Hepatocyte (in vitro differentiated cells): ENCODE measurements around the gene POU2F2. TPM values are rescaled to one million over a fixed set of nuclear protein-coding genes. Genes with fewer than 3 reads are reported as not detected.

Experiments used
- DNase-seq: peaks from one replicate; pipeline ENCODE4 v3.0.0-alpha.2; 2016; ENCODE audit warnings: low spot score
- H2AFZ ChIP-seq: fragments of 200-600 bp; sonication (generic); 2 replicates; pipeline ENCODE4 v1.6.0; 2016; ENCODE audit warnings: antibody characterized with exemption, mild to moderate bottlenecking
- H3K27ac ChIP-seq: fragments of 200-600 bp; sonication (generic); 2 replicates; pipeline ENCODE4 v1.5.1; 2016; ENCODE audit warnings: mild to moderate bottlenecking
- H3K27me3 ChIP-seq: fragments of 200-600 bp; sonication (generic); 2 replicates; pipeline ENCODE4 v1.6.1; 2016
- H3K36me3 ChIP-seq: fragments of 200-600 bp; sonication (generic); replicated peaks from 2 replicates; pipeline ENCODE4 v1.5.1; 2016; ENCODE audit warnings: low read depth; ENCODE audit not compliant: insufficient read depth
- H3K4me1 ChIP-seq: fragments of 200-600 bp; sonication (generic); 2 replicates; pipeline ENCODE4 v1.5.1; 2016; ENCODE audit warnings: mild to moderate bottlenecking, moderate library complexity; ENCODE audit not compliant: insufficient read depth
- H3K4me2 ChIP-seq: fragments of 200-600 bp; sonication (generic); 2 replicates; pipeline ENCODE4 v1.6.0; 2016
- H3K4me3 ChIP-seq: fragments of 200-600 bp; sonication (generic); 2 replicates; pipeline ENCODE4 v1.5.1; 2016; ENCODE audit warnings: mild to moderate bottlenecking
- H3K79me2 ChIP-seq: fragments of 200-600 bp; sonication (generic); 2 replicates; pipeline ENCODE4 v1.6.0; 2017; ENCODE audit warnings: mild to moderate bottlenecking
- H3K9me2 ChIP-seq: fragments of 200-600 bp; sonication (generic); replicated peaks from 2 replicates; pipeline ENCODE4 v1.6.0; 2017; ENCODE audit warnings: mild to moderate bottlenecking; ENCODE audit not compliant: insufficient read depth
- H3K9me3 ChIP-seq: fragments of 200-600 bp; sonication (generic); 2 replicates; pipeline ENCODE4 v1.5.1; 2016; ENCODE audit warnings: low read depth, mild to moderate bottlenecking
- H4K20me1 ChIP-seq: fragments of 200-600 bp; sonication (generic); 2 replicates; pipeline ENCODE4 v1.6.0; 2016; ENCODE audit warnings: mild to moderate bottlenecking; ENCODE audit not compliant: insufficient read depth, poor library complexity, severe bottlenecking
- CTCF ChIP-seq: fragments of 200-600 bp; sonication (generic); IDR thresholded peaks from 2 replicates; pipeline ENCODE4 v1.5.1; 2016; ENCODE audit warnings: antibody characterized with exemption, mild to moderate bottlenecking; ENCODE audit not compliant: poor library complexity
- EZH2 ChIP-seq: fragments of 200-600 bp; sonication (generic); IDR thresholded peaks from 2 replicates; pipeline ENCODE4 v1.6.1; 2016; ENCODE audit warnings: antibody characterized with exemption, mild to moderate bottlenecking, borderline replicate concordance
- EZH2phosphoT487 ChIP-seq: fragments of 200-600 bp; sonication (generic); IDR thresholded peaks from one replicate; pipeline ENCODE4 v1.6.1; 2018; ENCODE audit warnings: antibody characterized with exemption, mild to moderate bottlenecking, low read depth, moderate library complexity; ENCODE audit not compliant: unreplicated experiment, severe bottlenecking
- whole genome bisulfite sequencing: methylation state at CpG from one replicate; pipeline ENCODE4 v1.1.6; 2016; ENCODE audit warnings: low lambda C conversion rate; ENCODE audit errors: missing lambda C conversion rate; 5-methylcytosine and 5-hydroxymethylcytosine counted together
- polyA plus RNA-seq: library from polyadenylated mRNA; unstranded; fragments of >200 nt; fragmentation: Nextera tagmentation; extraction: Ambion mirVana; gene quantifications from 2 replicates; pipeline ENCODE4 v1.2.1, GENCODE V29; 2016
- total RNA-seq: library from RNA; depleted of rRNA; stranded (reverse); fragments of >200 nt; gene quantifications from 2 replicates; pipeline ENCODE4 v1.2.3, GENCODE V29; 2014

Gene POU2F2
- total and polyA plus RNA-seq, 2 experiments from 2014 or later: 0.15 TPM; not detected in 1

- no peaks in the 10 kb centered on the region for H3K9me3 ChIP-seq
- no peak for TF ChIP-seq EZH2phosphoT487
- no peak for TF ChIP-seq EZH2
- no peak for TF ChIP-seq CTCF
- no peak overlapping the region for H3K4me3 ChIP-seq
- H3K27ac ChIP-seq: no peak overlapping the region
- H3K9me2 ChIP-seq: no peaks in the 10 kb centered on the region
- no peaks in the 10 kb centered on the region for H3K4me1 ChIP-seq
- H2AFZ ChIP-seq: no peak overlapping the region
- H3K4me2 ChIP-seq: no peak overlapping the region
- DNase-seq: no peak
- WGBS: 69% methylated on average over 5 of the region's 8 CpGs
- no peaks in the 10 kb centered on the region for H3K36me3 ChIP-seq
- H3K27me3 ChIP-seq: no peaks in the 10 kb centered on the region
- H4K20me1 ChIP-seq: no peaks in the 10 kb centered on the region
- no peaks in the 10 kb centered on the region for H3K79me2 ChIP-seq
Observed at GRCh38 chr19:42121656-42122069, 10.6 kb downstream of the POU2F2 start.

GRCh38 chr19:42121036-42121621 lies 11.1 kb downstream of the POU2F2 start:
- no peaks in the 10 kb centered on the region for H3K9me3 ChIP-seq
- H3K79me2 ChIP-seq: no peaks in the 10 kb centered on the region
- TF ChIP-seq CTCF: no peak
- no peak for TF ChIP-seq EZH2phosphoT487
- TF ChIP-seq EZH2: no peak
- no peaks in the 10 kb centered on the region for H4K20me1 ChIP-seq
- 85% methylated on average over 5 of the region's 5 CpGs for whole genome bisulfite sequencing
- no peak overlapping the region for H3K27ac ChIP-seq
- H3K9me2 ChIP-seq: no peaks in the 10 kb centered on the region
- H3K27me3 ChIP-seq: no peaks in the 10 kb centered on the region
- no peak overlapping the region for H3K4me2 ChIP-seq
- H3K4me3 ChIP-seq: no peak overlapping the region
- no peaks in the 10 kb centered on the region for H3K36me3 ChIP-seq
- H2AFZ ChIP-seq: no peak overlapping the region
- no peaks in the 10 kb centered on the region for H3K4me1 ChIP-seq
- no peak for DNase-seq

GRCh38 chr19:42120276-42120980 lies 11.8 kb downstream of the POU2F2 start:
- TF ChIP-seq CTCF (no peak), EZH2phosphoT487 (no peak), EZH2 (no peak)
- Histone ChIP-seq H3K27me3 (no peaks in the 10 kb centered on the region), H3K4me2 (no peak overlapping the region), H3K4me3 (no peak overlapping the region), H3K27ac (no peak overlapping the region), H3K79me2 (no peaks in the 10 kb centered on the region), H3K9me2 (no peaks in the 10 kb centered on the region), H2AFZ (no peak overlapping the region), H3K36me3 (no peaks in the 10 kb centered on the region), H3K9me3 (no peaks in the 10 kb centered on the region), H4K20me1 (no peaks in the 10 kb centered on the region), H3K4me1 (no peaks in the 10 kb centered on the region)
- no peak for DNase-seq
- WGBS: 94% methylated on average over 10 of the region's 10 CpGs
